Ectodermal cell (in vitro differentiated cells): ENCODE data around the gene SGO2.
"Not testable (repeated sequence)": the region's sequence is repeated elsewhere in the genome, so short reads cannot be mapped to it uniquely, and the experiment has no call there.

Experiments used
- H3K27ac ChIP-seq: 2 replicates; pipeline ENCODE4 v1.7.0; 2013; ENCODE audit warnings: mild to moderate bottlenecking, low read depth, low read length; ENCODE audit not compliant: insufficient read depth, poor library complexity, severe bottlenecking
- H3K27me3 ChIP-seq: 2 replicates; pipeline ENCODE4 v1.7.0; 2013; ENCODE audit warnings: mild to moderate bottlenecking, low read length; ENCODE audit not compliant: insufficient read depth, control insufficient read depth, poor library complexity, severe bottlenecking
- H3K36me3 ChIP-seq: one replicate; pipeline ENCODE4 v1.7.0; 2013; ENCODE audit warnings: low read length; ENCODE audit not compliant: control insufficient read depth, insufficient read depth
- H3K4me1 ChIP-seq: one replicate; pipeline ENCODE4 v1.7.0; 2013; ENCODE audit warnings: low read length; ENCODE audit not compliant: control insufficient read depth, insufficient read depth
- H3K4me3 ChIP-seq: 2 replicates; pipeline ENCODE4 v1.7.0; 2013; ENCODE audit warnings: low read depth, low read length, control low read depth; ENCODE audit not compliant: insufficient read depth
- H3K9me3 ChIP-seq: 2 replicates; pipeline ENCODE4 v1.7.0; 2013; ENCODE audit warnings: mild to moderate bottlenecking, low read length, moderate library complexity; ENCODE audit not compliant: control insufficient read depth
- WGBS, 2 experiments: methylation state at CpG; one replicate each; pipeline ENCODE4 v1.1.7; 2013; ENCODE audit warnings: missing lambda C conversion rate in 2 of 2; 5-methylcytosine and 5-hydroxymethylcytosine counted together

Gene SGO2

GRCh38 chr2:200604571-200605255, 78.7 kb downstream of the SGO2 start:
- no peaks in the 10 kb centered on the region for H3K9me3 ChIP-seq
- H3K36me3 ChIP-seq = no peaks in the 10 kb centered on the region
- 83 to 92% methylated on average over 5 of the region's 5 CpGs for WGBS, 2 experiments
- H3K4me3 ChIP-seq = no peak overlapping the region
- H3K27me3 ChIP-seq = no peaks in the 10 kb centered on the region
- H3K27ac ChIP-seq = no peak overlapping the region
- no peaks in the 10 kb centered on the region for H3K4me1 ChIP-seq

- Histone ChIP-seq H3K27ac (no peak overlapping the region), H3K36me3 (no peaks in the 10 kb centered on the region), H3K27me3 (no peaks in the 10 kb centered on the region), H3K4me1 (no peaks in the 10 kb centered on the region), H3K4me3 (no peak overlapping the region), H3K9me3 (no peaks in the 10 kb centered on the region)
- 80 to 88% methylated on average over 3 of the region's 3 CpGs for WGBS, 2 experiments
These were observed 82.5 kb downstream of the SGO2 start for GRCh38 chr2:200608341-200609027.

- Histone ChIP-seq H3K36me3 (no peaks in the 10 kb centered on the region), H3K4me3 (no peak overlapping the region), H3K9me3 (no peaks in the 10 kb centered on the region), H3K4me1 (no peaks in the 10 kb centered on the region), H3K27me3 (no peaks in the 10 kb centered on the region), H3K27ac (no peak overlapping the region)
These were observed 83.1 kb downstream of the SGO2 start for GRCh38 chr2:200609028-200609614.

- H3K9me3 ChIP-seq, H3K4me3 ChIP-seq, H3K27ac ChIP-seq, H3K36me3 ChIP-seq, H3K27me3 ChIP-seq, H3K4me1 ChIP-seq: not testable (repeated sequence)
- WGBS, 2 experiments = 89 to 98% methylated on average over 3 of the region's 3 CpGs
These were observed 84.2 kb downstream of the SGO2 start for GRCh38 chr2:200610217-200610616.

GRCh38 chr2:200613692-200614091, 87.7 kb downstream of the SGO2 start:
- Histone ChIP-seq H3K4me1 (no peaks in the 10 kb centered on the region), H3K4me3 (no peak overlapping the region), H3K36me3 (no peaks in the 10 kb centered on the region), H3K27me3 (no peaks in the 10 kb centered on the region), H3K27ac (no peak overlapping the region), H3K9me3 (no peaks in the 10 kb centered on the region)
- 92 to 100% methylated on average over 3 of the region's 4 CpGs for WGBS, 2 experiments

GRCh38 chr2:200614249-200614648, 88.2 kb downstream of the SGO2 start:
- Histone ChIP-seq H3K36me3 (no peaks in the 10 kb centered on the region), H3K9me3 (no peaks in the 10 kb centered on the region), H3K27ac (no peak overlapping the region), H3K4me1 (no peaks in the 10 kb centered on the region), H3K27me3 (no peaks in the 10 kb centered on the region), H3K4me3 (no peak overlapping the region)
- 84 to 85% methylated on average over 2 of the region's 2 CpGs for WGBS, 2 experiments

GRCh38 chr2:200615247-200615646, 89.2 kb downstream of the SGO2 start:
- WGBS, 2 experiments = 75 to 94% methylated on average over 1 of the region's 1 CpG
- Histone ChIP-seq H3K36me3 (no peaks in the 10 kb centered on the region), H3K27ac (no peak overlapping the region), H3K4me1 (no peaks in the 10 kb centered on the region), H3K27me3 (no peaks in the 10 kb centered on the region), H3K9me3 (no peaks in the 10 kb centered on the region), H3K4me3 (no peak overlapping the region)

- Histone ChIP-seq H3K4me1 (no peaks in the 10 kb centered on the region), H3K4me3 (no peak overlapping the region)
These were observed 90.2 kb downstream of the SGO2 start for GRCh38 chr2:200616193-200616592.

GRCh38 chr2:200616656-200617055, 90.6 kb downstream of the SGO2 start:
- no peaks in the 10 kb centered on the region for H3K36me3 ChIP-seq
- no peak overlapping the region for H3K4me3 ChIP-seq
- H3K27me3 ChIP-seq = no peaks in the 10 kb centered on the region
- H3K9me3 ChIP-seq = no peaks in the 10 kb centered on the region
- 91 to 100% methylated on average over 3 to 4 of the region's 4 CpGs for whole genome bisulfite sequencing, 2 experiments
- H3K27ac ChIP-seq = no peak overlapping the region
- H3K4me1 ChIP-seq = no peaks in the 10 kb centered on the region

More at GRCh38 chr2:200616193-200616592, 90.2 kb downstream of the SGO2 start:
- H3K36me3 ChIP-seq = no peaks in the 10 kb centered on the region
- WGBS, 2 experiments = 94 to 95% methylated on average over 5 of the region's 5 CpGs
- H3K9me3 ChIP-seq = no peaks in the 10 kb centered on the region
- H3K27me3 ChIP-seq = no peaks in the 10 kb centered on the region
- H3K27ac ChIP-seq = no peak overlapping the region

GRCh38 chr2:200617156-200618053, 91.4 kb downstream of the SGO2 start:
- no peaks in the 10 kb centered on the region for H3K36me3 ChIP-seq
- no peaks in the 10 kb centered on the region for H3K9me3 ChIP-seq
- H3K4me1 ChIP-seq = no peaks in the 10 kb centered on the region
- H3K4me3 ChIP-seq = no peak overlapping the region
- H3K27ac ChIP-seq = no peak overlapping the region
- 85 to 87% methylated on average over 6 of the region's 6 CpGs for WGBS, 2 experiments
- no peaks in the 10 kb centered on the region for H3K27me3 ChIP-seq
